GM19455 (cell line): ENCODE data around the gene TANK.
A peak's percentile ranks its signal among the peaks of the same experiment; 100 is the strongest.
"Not testable (repeated sequence)": the region's sequence is repeated elsewhere in the genome, so short reads cannot be mapped to it uniquely, and the experiment has no call there.

Experiments used
- ATAC-seq: cut with Tn5 transposase; IDR thresholded peaks from one replicate; pipeline ENCODE4 v1.9.1; 2021; ENCODE audit not compliant: unreplicated experiment

The TANK gene

GRCh38 chr2:161160226-161161073 lies at the start of gene TANK:
TSS of gene TANK (plus strand) at chr2:161160428. CDS start at chr2:161179663, 19,235 bp downstream.
- ATAC-seq = peak; percentile 88

- ATAC-seq = no peak
Measured at GRCh38 chr2:161111531-161111930, 48.7 kb upstream of the TANK start.

- ATAC-seq = no peak
Measured at GRCh38 chr2:161112908-161113307, 47.3 kb upstream of the TANK start.

GRCh38 chr2:161113693-161114575 lies 46.3 kb upstream of the TANK start:
- no peak for ATAC-seq

GRCh38 chr2:161115205-161115604 lies 45.0 kb upstream of the TANK start:
- ATAC-seq = no peak

- ATAC-seq = no peak
Measured at GRCh38 chr2:161115605-161116380, 44.4 kb upstream of the TANK start.

- no peak for ATAC-seq
Measured at GRCh38 chr2:161116509-161116908, 43.7 kb upstream of the TANK start.

- ATAC-seq = no peak
Measured at GRCh38 chr2:161117506-161117905, 42.7 kb upstream of the TANK start.

- ATAC-seq = no peak
Measured at GRCh38 chr2:161118722-161119121, 41.5 kb upstream of the TANK start.

- no peak for ATAC-seq
Measured at GRCh38 chr2:161119483-161119882, 40.7 kb upstream of the TANK start.

GRCh38 chr2:161120775-161121174 lies 39.5 kb upstream of the TANK start:
- no peak for ATAC-seq

- no peak for ATAC-seq
Measured at GRCh38 chr2:161121622-161122021, 38.6 kb upstream of the TANK start.

- no peak for ATAC-seq
Measured at GRCh38 chr2:161122772-161123530, 37.3 kb upstream of the TANK start.

- no peak for ATAC-seq
Measured at GRCh38 chr2:161123531-161124030, 36.6 kb upstream of the TANK start.

- no peak for ATAC-seq
Measured at GRCh38 chr2:161124201-161124600, 36.0 kb upstream of the TANK start.

- no peak for ATAC-seq
Measured at GRCh38 chr2:161128885-161129284, 31.3 kb upstream of the TANK start.

- ATAC-seq = no peak
Measured at GRCh38 chr2:161130354-161130753, 29.9 kb upstream of the TANK start.

GRCh38 chr2:161131074-161131680 lies 29.1 kb upstream of the TANK start:
- ATAC-seq = no peak

GRCh38 chr2:161131804-161132203 lies 28.4 kb upstream of the TANK start:
- no peak for ATAC-seq

GRCh38 chr2:161132384-161132783 lies 27.8 kb upstream of the TANK start:
- not testable (repeated sequence) for ATAC-seq
